Effector memory CD4-positive, alpha-beta T cell (primary cell): ENCODE data around the gene SLC4A5.
"Not testable (repeated sequence)": the region's sequence is repeated elsewhere in the genome, so short reads cannot be mapped to it uniquely, and the experiment has no call there.

Experiments used
- DNase-seq, 3 donors: peaks; one replicate each; pipeline ENCODE4 v3.0.0-alpha.2; 2020
- H3K27ac ChIP-seq: 2 replicates; pipeline ENCODE4 v1.7.0; 2013; ENCODE audit warnings: mild to moderate bottlenecking, low read length, moderate library complexity; ENCODE audit not compliant: insufficient read depth, poor library complexity, severe bottlenecking
- H3K27me3 ChIP-seq: replicated peaks from 2 replicates; pipeline ENCODE4 v1.7.0; 2013; ENCODE audit warnings: mild to moderate bottlenecking, low read length; ENCODE audit not compliant: insufficient read depth, control insufficient read depth, poor library complexity, severe bottlenecking
- H3K36me3 ChIP-seq: 2 replicates; pipeline ENCODE4 v1.7.0; 2013; ENCODE audit warnings: mild to moderate bottlenecking, low read length, moderate library complexity; ENCODE audit not compliant: control insufficient read depth, insufficient read depth
- H3K4me1 ChIP-seq: 2 replicates; pipeline ENCODE4 v1.7.0; 2013; ENCODE audit warnings: low read length, mild to moderate bottlenecking; ENCODE audit not compliant: control insufficient read depth, insufficient read depth, poor library complexity, severe bottlenecking
- H3K4me3 ChIP-seq: 2 replicates; pipeline ENCODE4 v1.7.0; 2013; ENCODE audit warnings: low read length, low read depth, mild to moderate bottlenecking; ENCODE audit not compliant: insufficient read depth, poor library complexity, severe bottlenecking
- H3K9me3 ChIP-seq: 2 replicates; pipeline ENCODE4 v1.7.0; 2013; ENCODE audit warnings: mild to moderate bottlenecking, low read length, moderate library complexity; ENCODE audit not compliant: control insufficient read depth

Gene SLC4A5

GRCh38 chr2:74336227-74336626, 7.0 kb downstream of the SLC4A5 start:
- not testable (repeated sequence) for DNase-seq, H3K27ac ChIP-seq, H3K27me3 ChIP-seq, H3K4me1 ChIP-seq, H3K9me3 ChIP-seq, H3K4me3 ChIP-seq
- peaks cover 13% of the 10 kb centered on the region for H3K36me3 ChIP-seq

GRCh38 chr2:74334931-74335333, 8.3 kb downstream of the SLC4A5 start:
- DNase-seq = peak; percentile 48 to 69 (median 55)
- no peak overlapping the region for H3K4me3 ChIP-seq
- no peaks in the 10 kb centered on the region for H3K27me3 ChIP-seq
- peaks cover 17% of the 10 kb centered on the region for H3K36me3 ChIP-seq
- H3K27ac ChIP-seq = no peak overlapping the region
- no peaks in the 10 kb centered on the region for H3K9me3 ChIP-seq
- H3K4me1 ChIP-seq = peaks cover 5% of the 10 kb centered on the region

- no peak for DNase-seq
- H3K36me3 ChIP-seq = peaks cover 17% of the 10 kb centered on the region
- H3K4me3 ChIP-seq = no peak overlapping the region
- peaks cover 5% of the 10 kb centered on the region for H3K4me1 ChIP-seq
- H3K27ac ChIP-seq = no peak overlapping the region
- H3K9me3 ChIP-seq = no peaks in the 10 kb centered on the region
- no peaks in the 10 kb centered on the region for H3K27me3 ChIP-seq
These were observed 9.2 kb downstream of the SLC4A5 start for GRCh38 chr2:74333896-74334586.

- no peaks in the 10 kb centered on the region for H3K27me3 ChIP-seq
- peaks cover 5% of the 10 kb centered on the region for H3K4me1 ChIP-seq
- no peak overlapping the region for H3K27ac ChIP-seq
- DNase-seq = no peak
- H3K9me3 ChIP-seq = no peaks in the 10 kb centered on the region
- peaks cover 17% of the 10 kb centered on the region for H3K36me3 ChIP-seq
- H3K4me3 ChIP-seq = no peak overlapping the region
These were observed 10.0 kb downstream of the SLC4A5 start for GRCh38 chr2:74333175-74333574.

GRCh38 chr2:74332550-74333174, 10.6 kb downstream of the SLC4A5 start:
- H3K27me3 ChIP-seq = no peaks in the 10 kb centered on the region
- peaks cover 17% of the 10 kb centered on the region for H3K36me3 ChIP-seq
- H3K4me3 ChIP-seq = no peak overlapping the region
- no peak for DNase-seq
- H3K4me1 ChIP-seq = peaks cover 5% of the 10 kb centered on the region
- no peaks in the 10 kb centered on the region for H3K9me3 ChIP-seq
- H3K27ac ChIP-seq = no peak overlapping the region

GRCh38 chr2:74328573-74328972, 14.6 kb downstream of the SLC4A5 start:
- peaks cover 15% of the 10 kb centered on the region for H3K36me3 ChIP-seq
- DNase-seq = no peak
- no peaks in the 10 kb centered on the region for H3K27me3 ChIP-seq
- H3K4me1 ChIP-seq = no peaks in the 10 kb centered on the region
- H3K27ac ChIP-seq = no peak overlapping the region
- H3K4me3 ChIP-seq = no peak overlapping the region
- no peaks in the 10 kb centered on the region for H3K9me3 ChIP-seq

GRCh38 chr2:74328074-74328473, 15.1 kb downstream of the SLC4A5 start:
- DNase-seq = no peak
- Histone ChIP-seq H3K27ac (no peak overlapping the region), H3K9me3 (no peaks in the 10 kb centered on the region), H3K27me3 (no peaks in the 10 kb centered on the region), H3K4me3 (no peak overlapping the region), H3K36me3 (peaks cover 14% of the 10 kb centered on the region), H3K4me1 (no peaks in the 10 kb centered on the region)

GRCh38 chr2:74327627-74328026, 15.6 kb downstream of the SLC4A5 start:
- Histone ChIP-seq H3K27ac (no peak overlapping the region), H3K36me3 (peaks cover 9% of the 10 kb centered on the region), H3K9me3 (no peaks in the 10 kb centered on the region), H3K4me1 (no peaks in the 10 kb centered on the region), H3K27me3 (no peaks in the 10 kb centered on the region), H3K4me3 (no peak overlapping the region)
- no peak for DNase-seq

GRCh38 chr2:74327199-74327598, 16.0 kb downstream of the SLC4A5 start:
- no peaks in the 10 kb centered on the region for H3K9me3 ChIP-seq
- no peak for DNase-seq
- no peaks in the 10 kb centered on the region for H3K27me3 ChIP-seq
- peaks cover 8% of the 10 kb centered on the region for H3K36me3 ChIP-seq
- no peak overlapping the region for H3K27ac ChIP-seq
- no peaks in the 10 kb centered on the region for H3K4me1 ChIP-seq
- no peak overlapping the region for H3K4me3 ChIP-seq

- Histone ChIP-seq H3K27me3 (no peaks in the 10 kb centered on the region), H3K27ac (no peak overlapping the region), H3K9me3 (no peaks in the 10 kb centered on the region), H3K4me3 (no peak overlapping the region), H3K36me3 (no peaks in the 10 kb centered on the region), H3K4me1 (no peaks in the 10 kb centered on the region)
- DNase-seq = no peak
These were observed 17.4 kb downstream of the SLC4A5 start for GRCh38 chr2:74325815-74326214.
